ENCODE results near the gene ADAM19.

Gene ADAM19

DNA sequence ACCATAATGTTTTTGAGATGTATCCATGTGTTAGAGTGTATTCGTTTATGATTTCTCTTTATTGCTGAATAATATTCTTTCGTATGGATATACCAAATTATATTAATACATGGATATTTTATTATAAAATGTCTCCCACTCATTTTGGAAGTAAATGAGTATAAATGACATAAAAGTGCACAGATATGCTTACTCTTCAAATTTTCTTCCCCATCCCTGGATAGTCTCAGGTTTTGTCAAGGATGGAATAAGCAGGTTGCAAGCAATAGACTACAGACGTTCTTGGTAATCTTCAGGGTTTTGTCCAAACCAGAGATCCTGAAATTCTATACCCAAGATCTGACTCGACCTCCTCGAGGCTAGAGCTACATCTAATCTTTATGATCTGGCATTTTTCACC, 64.9 kb downstream of the ADAM19 start:
- TF ChIP-seq, protein P1, sequence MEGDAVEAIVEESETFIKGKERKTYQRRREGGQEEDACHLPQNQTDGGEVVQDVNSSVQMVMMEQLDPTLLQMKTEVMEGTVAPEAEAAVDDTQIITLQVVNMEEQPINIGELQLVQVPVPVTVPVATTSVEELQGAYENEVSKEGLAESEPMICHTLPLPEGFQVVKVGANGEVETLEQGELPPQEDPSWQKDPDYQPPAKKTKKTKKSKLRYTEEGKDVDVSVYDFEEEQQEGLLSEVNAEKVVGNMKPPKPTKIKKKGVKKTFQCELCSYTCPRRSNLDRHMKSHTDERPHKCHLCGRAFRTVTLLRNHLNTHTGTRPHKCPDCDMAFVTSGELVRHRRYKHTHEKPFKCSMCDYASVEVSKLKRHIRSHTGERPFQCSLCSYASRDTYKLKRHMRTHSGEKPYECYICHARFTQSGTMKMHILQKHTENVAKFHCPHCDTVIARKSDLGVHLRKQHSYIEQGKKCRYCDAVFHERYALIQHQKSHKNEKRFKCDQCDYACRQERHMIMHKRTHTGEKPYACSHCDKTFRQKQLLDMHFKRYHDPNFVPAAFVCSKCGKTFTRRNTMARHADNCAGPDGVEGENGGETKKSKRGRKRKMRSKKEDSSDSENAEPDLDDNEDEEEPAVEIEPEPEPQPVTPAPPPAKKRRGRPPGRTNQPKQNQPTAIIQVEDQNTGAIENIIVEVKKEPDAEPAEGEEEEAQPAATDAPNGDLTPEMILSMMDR (IDR thresholded peaks at IDR 0.05; ENCODE audit: control insufficient read depth, extremely low read depth, insufficient read depth): no peak
- H3K4me3 ChIP-seq (ENCODE audit: low read depth, low read length): no peak overlapping the region
- no peak for DNase-seq (ENCODE audit: low read depth)

DNA sequence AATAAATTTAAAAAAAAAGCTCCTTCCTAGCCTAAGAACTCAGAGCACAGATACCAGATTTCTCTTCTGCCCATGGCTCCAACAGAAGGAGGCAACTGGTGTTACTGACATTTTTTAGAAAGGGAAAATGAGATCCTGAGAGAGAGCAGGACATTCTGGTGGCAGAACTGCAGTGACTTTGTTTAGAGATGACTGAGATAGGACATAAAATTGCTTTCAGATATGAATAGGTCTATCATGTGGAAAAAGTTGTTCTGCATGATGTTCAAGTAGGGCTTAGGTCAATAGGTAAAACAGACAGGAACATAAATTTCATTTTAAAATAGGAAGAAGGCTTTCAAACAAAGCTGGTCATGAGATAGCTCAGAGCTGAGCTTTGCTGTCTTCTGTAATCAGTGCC, 66.0 kb downstream of the ADAM19 start:
- no peak for DNase-seq (ENCODE audit: low read depth)
- H3K4me3 ChIP-seq (ENCODE audit: low read depth, low read length): no peak overlapping the region
- TF ChIP-seq, protein P1 (IDR thresholded peaks at IDR 0.05; ENCODE audit: control insufficient read depth, extremely low read depth, insufficient read depth): no peak

DNA sequence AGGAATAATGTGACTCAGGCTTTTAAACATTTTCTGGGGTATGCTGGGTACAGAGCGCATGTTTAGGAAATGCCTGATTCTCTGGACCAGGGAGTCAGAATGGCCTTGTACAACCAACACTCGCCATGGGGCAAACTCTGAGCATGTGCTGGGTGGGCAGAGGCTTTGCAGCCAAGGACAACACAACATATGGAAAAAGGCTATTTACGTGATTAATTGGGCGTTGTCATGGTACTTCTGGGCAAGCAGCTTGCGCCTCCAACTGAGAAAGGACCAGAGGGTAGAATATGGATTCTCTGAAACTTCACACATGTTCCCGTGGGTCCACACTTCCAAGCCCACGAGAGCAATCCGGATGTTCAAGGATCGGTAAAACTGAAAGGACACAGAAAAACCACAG, 66.5 kb downstream of the ADAM19 start:
- TF ChIP-seq, protein P1 (IDR thresholded peaks at IDR 0.05; ENCODE audit: control insufficient read depth, extremely low read depth, insufficient read depth): no peak
- DNase-seq (ENCODE audit: low read depth): no peak
- no peak overlapping the region for H3K4me3 ChIP-seq (ENCODE audit: low read depth, low read length)

DNA sequence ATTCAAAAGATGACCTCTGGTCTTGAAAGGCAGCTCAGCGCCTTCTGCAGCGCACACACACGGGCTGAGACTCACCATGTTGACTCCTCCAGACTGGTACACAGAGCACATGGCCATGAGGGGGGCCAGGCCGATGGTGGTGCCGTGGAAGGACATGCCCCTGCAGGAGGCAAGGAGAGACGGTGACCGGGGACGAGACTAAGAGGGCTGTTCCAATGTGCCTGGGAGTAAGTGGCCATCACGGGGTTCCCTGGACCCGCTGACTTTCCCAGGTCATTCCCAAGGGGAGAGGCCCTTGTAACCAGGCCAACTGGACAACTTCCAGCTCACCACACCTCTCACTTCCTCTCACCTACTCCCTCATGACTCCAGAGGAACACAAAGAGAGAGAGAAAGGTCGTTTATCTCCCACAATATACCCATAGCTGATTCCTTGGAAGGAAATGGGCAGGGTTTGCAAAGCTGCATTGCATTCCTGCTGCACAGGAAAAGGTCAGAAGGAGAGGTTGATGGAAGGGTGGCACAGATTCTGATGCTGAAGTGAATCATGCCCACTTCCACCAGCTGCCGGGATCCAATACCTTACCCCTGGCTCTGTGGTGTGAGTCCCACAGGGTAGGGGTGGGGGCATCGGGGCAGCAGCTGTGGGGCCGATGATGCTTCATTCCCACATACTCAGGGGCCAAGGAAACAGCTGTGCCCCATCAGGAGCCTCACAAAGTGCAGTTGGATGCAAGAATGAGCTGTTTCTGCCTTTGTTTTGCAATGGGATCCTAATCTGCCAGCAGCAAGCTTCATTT, 68.4 kb downstream of the ADAM19 start:
- H3K4me3 ChIP-seq (ENCODE audit: low read depth, low read length): no peak overlapping the region
- no peak for DNase-seq (ENCODE audit: low read depth)
- TF ChIP-seq, protein P1 (IDR thresholded peaks at IDR 0.05; ENCODE audit: control insufficient read depth, extremely low read depth, insufficient read depth): no peak

DNA sequence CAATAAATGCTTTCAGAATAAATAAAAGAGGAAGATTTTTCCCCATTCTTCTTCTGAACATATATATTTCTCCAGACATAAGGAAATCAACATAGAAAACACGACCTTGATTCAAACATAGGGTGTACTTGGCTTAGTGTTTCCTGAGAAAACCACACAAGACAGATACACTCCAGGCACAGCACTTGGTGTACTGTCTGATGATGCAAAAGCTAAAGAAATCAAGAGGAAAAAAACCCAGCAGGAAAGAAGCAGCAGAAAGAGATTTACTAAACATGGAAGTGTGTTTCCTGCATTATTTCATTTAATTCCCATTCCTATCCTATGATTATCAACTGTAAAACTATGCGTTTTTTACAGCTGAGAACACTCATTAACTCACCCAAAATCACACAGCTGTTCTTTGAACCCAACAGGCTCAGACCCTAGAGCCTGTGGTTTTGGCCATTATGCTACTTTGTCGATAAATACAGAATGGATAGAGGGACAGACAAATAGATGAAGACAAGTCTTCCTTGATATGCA, 69.4 kb downstream of the ADAM19 start:
- DNase-seq (ENCODE audit: low read depth): no peak
- no peak overlapping the region for H3K4me3 ChIP-seq (ENCODE audit: low read depth, low read length)
- TF ChIP-seq, protein P1 (IDR thresholded peaks at IDR 0.05; ENCODE audit: control insufficient read depth, extremely low read depth, insufficient read depth): no peak

DNA sequence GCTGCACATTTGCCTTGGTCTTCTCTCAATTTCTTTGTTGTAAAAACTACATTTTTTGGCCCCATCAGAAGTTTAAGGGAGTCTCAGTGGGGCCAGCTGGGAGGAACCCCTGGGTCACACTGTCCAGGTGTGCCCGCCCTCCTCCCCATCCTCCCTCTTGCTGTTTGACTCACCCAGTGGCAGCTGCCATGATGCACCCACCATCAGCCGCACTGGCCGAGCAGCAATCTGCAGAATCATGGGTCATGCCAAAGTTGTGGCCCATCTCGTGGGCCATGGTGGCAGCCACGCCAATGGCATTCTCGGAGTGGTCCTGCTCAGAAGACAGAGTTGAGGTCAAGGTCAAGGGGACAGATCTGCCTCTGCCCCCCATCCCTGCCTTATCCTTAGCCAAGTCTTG, 70.1 kb downstream of the ADAM19 start:
- no peak for DNase-seq (ENCODE audit: low read depth)
- no peak overlapping the region for H3K4me3 ChIP-seq (ENCODE audit: low read depth, low read length)
- TF ChIP-seq, protein P1 (IDR thresholded peaks at IDR 0.05; ENCODE audit: control insufficient read depth, extremely low read depth, insufficient read depth): no peak

DNA sequence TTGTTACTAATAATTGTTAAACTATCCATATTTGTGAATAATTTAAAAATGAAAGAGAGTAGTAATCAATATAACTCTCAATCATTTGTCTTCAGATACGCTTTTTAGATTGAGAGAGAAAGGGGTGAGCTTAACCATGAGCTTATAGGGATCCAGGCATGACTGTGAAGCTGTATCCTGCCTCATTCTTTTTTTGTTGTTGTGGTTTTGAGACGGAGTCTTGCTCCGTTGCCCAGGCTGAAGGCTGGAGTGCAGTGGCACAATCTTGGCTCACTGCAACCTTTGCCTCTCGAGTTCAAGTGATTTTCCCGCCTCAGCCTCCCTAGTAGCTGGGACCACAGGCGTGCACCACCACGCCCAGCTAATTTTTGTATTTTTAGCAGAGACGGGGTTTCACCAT, 71.5 kb downstream of the ADAM19 start:
- no peak for DNase-seq (ENCODE audit: low read depth)
- no peak overlapping the region for H3K4me3 ChIP-seq (ENCODE audit: low read depth, low read length)
- TF ChIP-seq, protein P1 (IDR thresholded peaks at IDR 0.05; ENCODE audit: control insufficient read depth, extremely low read depth, insufficient read depth): no peak
